Left kidney (tissue), 2 donors: ENCODE data around the gene E2F2. TPM values are rescaled to one million over a fixed set of nuclear protein-coding genes. Genes with fewer than 3 reads are reported as not detected.

Source experiments
- DNase-seq: peaks from one replicate; pipeline ENCODE4 v3.0.0-alpha.2; 2013
- polyA plus RNA-seq: library from polyadenylated mRNA; unstranded; fragments of 120-200 nt; gene quantifications from one replicate; pipeline ENCODE4 v1.2.1, GENCODE V29; 2013; ENCODE audit not compliant: insufficient read length

E2F2 gene
- polyA plus RNA-seq, 1 donor: 5.9 TPM

DNA sequence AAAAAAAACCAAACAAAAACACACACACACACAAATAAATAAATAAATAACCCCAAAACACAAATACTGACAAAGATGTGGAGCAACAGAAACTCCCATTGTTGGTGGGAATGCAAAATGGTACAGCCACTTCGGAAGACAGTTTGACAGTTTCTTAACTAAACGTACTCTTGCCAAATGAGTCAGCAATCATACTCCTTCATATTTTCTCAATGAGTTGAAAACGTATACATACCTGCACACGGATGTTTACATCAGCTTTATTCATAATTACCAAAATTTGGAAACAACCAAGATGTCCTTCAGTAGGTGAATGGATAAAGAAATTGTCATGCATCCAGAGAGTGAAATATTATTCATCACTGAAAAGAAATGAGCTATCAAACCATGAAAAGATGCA lies 70.5 kb downstream of the E2F2 start:
- no peak for DNase-seq

DNA sequence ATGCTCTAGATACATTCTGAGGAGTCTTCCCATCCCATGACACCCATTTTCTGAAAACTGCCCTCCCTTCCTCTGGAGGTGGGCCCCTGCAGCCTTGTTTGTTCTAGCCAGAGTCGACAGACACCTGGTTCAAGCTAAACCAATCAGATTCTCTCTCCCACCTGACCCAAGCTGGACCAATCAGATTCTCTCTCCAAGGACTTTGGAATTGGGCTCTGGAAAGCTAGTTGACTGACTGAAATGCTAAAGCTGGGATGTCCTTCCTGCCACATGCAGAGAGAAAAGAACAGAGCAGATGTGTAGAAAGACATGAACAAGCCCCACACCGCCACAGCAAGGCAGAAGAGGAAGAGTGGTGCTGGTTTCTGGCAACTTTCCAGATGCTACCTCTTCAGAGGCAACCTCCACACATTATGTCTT lies 71.7 kb downstream of the E2F2 start:
- no peak for DNase-seq

Other genes with a start within 250 kb of the E2F2 start
- gene HNRNPR, start 186.9 kb downstream of the E2F2 start, polyA plus RNA-seq: 298 TPM
- gene ZNF436, start 161.4 kb downstream of the E2F2 start, polyA plus RNA-seq: 32.3 TPM
- gene TCEA3, start 106.5 kb downstream of the E2F2 start, polyA plus RNA-seq: 49.3 TPM
- 40.1 TPM for gene ASAP3, start 47.1 kb downstream of the E2F2 start, polyA plus RNA-seq
- 264 TPM for gene ID3, start 28.3 kb upstream of the E2F2 start, polyA plus RNA-seq
- gene RPL11, start 160.6 kb upstream of the E2F2 start, polyA plus RNA-seq: 2,201 TPM
- 38.1 TPM for gene ELOA, start 212.2 kb upstream of the E2F2 start, polyA plus RNA-seq
- 68.4 TPM for gene PITHD1, start 247.2 kb upstream of the E2F2 start, polyA plus RNA-seq